ENCODE data around the gene TNPO3. TPM values are rescaled to one million over a fixed set of nuclear protein-coding genes. Genes with fewer than 3 reads are reported as not detected.

The TNPO3 gene
- total RNA-seq, 1 experiment from 2014 or later = 59.2 TPM

DNA sequence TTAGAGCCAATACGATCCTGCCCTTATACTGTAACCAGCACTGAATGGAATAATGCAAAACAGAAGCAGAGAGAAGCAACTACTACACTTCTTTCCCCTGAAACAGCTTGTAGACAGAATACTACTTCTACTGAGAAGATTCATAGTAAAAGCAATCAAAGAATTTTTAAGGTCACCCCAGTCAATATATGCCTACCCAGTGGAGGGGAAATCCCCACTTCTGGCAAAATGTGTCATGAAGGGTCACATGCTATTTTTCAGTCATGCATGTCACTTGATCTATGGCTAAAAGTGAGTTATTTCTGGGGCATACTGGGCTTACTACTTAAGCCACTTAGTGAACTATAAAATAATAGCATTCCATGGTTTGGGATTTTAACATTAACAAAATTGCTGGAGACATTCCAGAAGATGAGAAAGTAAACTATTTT lies 91.6 kb downstream of the TNPO3 start:
- Histone ChIP-seq H3K4me1 (replicated peaks; ENCODE audit: insufficient read depth) (peaks cover 13% of the 10 kb centered on the region; the same call in 1 of the 2 replicates), H3K79me2 (ENCODE audit: low read depth) (no peaks in the 10 kb centered on the region), H3K27me3 (ENCODE audit: insufficient read depth, low read depth) (no peaks in the 10 kb centered on the region), H3K9me3 (ENCODE audit: insufficient read depth, low read depth) (no peaks in the 10 kb centered on the region), H2AFZ (no peak overlapping the region), H3K4me3 (no peak overlapping the region), H3K36me3 (ENCODE audit: low read depth) (peaks cover 23% of the 10 kb centered on the region; the same call in 1 of the 2 replicates), H3K4me2 (no peak overlapping the region), H4K20me1 (ENCODE audit: insufficient read depth) (0 out of 2 replicates have a peak, but pooled peaks cover 4% of the 10 kb centered on the region), H3K9me2 (ENCODE audit: insufficient read depth) (no peaks in the 10 kb centered on the region), H3K27ac (no peak overlapping the region), H3F3A (ENCODE audit: insufficient read depth, low read depth) (peaks cover 14% of the 10 kb centered on the region)
- no peak for DNase-seq
- intact Hi-C loops (cut with micrococcal nuclease; ENCODE audit: unreplicated experiment) = loop anchor here (5.0 to 10.0 kb wide), 3 partner anchors 51 to 209 kb away; no protein-coding TSS in a partner anchor
- POLR2A ChIA-PET (ENCODE audit: unreplicated experiment) = interaction anchor here (0.7 kb wide), 1 partner anchor 1034 kb away, joined by 3 read pairs; no protein-coding TSS in a partner anchor
- CTCF ChIA-PET = no interaction called here
- BruUV-seq (replicated peaks) = no TSS peak
- no peak for TF ChIP-seq EZH2 (IDR thresholded peaks at IDR 0.05; ENCODE audit: low read depth)
- TF ChIP-seq, protein P1, sequence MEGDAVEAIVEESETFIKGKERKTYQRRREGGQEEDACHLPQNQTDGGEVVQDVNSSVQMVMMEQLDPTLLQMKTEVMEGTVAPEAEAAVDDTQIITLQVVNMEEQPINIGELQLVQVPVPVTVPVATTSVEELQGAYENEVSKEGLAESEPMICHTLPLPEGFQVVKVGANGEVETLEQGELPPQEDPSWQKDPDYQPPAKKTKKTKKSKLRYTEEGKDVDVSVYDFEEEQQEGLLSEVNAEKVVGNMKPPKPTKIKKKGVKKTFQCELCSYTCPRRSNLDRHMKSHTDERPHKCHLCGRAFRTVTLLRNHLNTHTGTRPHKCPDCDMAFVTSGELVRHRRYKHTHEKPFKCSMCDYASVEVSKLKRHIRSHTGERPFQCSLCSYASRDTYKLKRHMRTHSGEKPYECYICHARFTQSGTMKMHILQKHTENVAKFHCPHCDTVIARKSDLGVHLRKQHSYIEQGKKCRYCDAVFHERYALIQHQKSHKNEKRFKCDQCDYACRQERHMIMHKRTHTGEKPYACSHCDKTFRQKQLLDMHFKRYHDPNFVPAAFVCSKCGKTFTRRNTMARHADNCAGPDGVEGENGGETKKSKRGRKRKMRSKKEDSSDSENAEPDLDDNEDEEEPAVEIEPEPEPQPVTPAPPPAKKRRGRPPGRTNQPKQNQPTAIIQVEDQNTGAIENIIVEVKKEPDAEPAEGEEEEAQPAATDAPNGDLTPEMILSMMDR (conservative IDR thresholded peaks at IDR 0.05) = no peak

DNA sequence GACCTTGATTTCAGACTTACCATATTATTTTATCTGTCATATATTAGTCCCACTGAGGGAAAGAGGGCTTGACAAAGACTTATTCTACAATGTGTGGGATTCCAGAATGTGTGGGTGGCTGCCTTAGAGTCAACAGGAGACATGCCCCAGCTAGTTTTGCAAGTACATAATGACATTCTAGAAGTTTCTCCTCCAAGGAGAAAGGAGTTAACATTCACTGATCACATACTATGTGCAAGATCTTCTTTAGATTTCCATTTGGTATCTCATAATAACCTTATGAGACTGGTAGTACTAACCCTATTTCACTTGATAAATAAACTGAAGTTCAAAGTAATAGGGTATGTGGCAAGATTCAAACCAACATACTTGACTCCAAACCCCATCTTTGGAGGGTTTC lies 92.0 kb downstream of the TNPO3 start:
- ChIA-PET POLR2A (ENCODE audit: unreplicated experiment) (no interaction called here), CTCF (no interaction called here)

DNA sequence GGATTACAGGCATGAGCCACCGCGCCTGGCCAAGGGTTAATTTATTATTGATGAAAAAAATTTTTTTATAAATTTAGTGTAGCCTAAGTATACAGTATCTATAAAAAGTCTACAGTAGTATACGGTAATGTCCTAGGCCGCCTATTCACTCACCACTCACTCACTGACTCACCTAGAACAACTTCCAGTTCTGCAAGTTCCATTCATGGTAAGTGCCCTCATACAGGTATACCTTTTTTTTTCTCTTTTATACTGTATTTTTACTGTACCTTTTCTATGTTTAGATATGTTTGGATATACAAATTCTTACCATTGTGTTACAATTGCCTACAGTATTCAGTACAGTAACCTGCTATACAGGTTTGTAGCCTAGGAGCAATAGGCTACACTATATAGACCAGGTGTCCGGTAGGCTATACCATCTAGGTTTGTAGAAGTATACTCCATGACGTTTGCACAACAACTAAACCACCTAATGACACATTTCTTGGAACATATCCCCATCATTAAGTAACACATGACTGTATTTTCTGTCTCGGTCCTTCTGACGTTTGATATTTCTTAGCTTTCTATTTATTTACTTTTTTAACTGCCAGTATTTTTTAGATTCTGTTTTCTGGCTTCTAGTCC lies 93.8 kb downstream of the TNPO3 start:
- Histone ChIP-seq H3K36me3 (ENCODE audit: low read depth) (peaks cover 34% of the 10 kb centered on the region; the same call in 1 of the 2 replicates), H3K4me2 (no peak overlapping the region), H3K4me3 (no peak overlapping the region), H3K27me3 (ENCODE audit: insufficient read depth, low read depth) (no peaks in the 10 kb centered on the region), H3K27ac (peak overlapping the region; percentile 13; the same call in 1 of the 2 replicates), H3K79me2 (ENCODE audit: low read depth) (no peaks in the 10 kb centered on the region), H3K9me2 (ENCODE audit: insufficient read depth) (no peaks in the 10 kb centered on the region), H3K9me3 (ENCODE audit: insufficient read depth, low read depth) (no peaks in the 10 kb centered on the region), H2AFZ (no peak overlapping the region), H3K4me1 (replicated peaks; ENCODE audit: insufficient read depth) (peaks cover 13% of the 10 kb centered on the region; the same call in 1 of the 2 replicates), H3F3A (ENCODE audit: insufficient read depth, low read depth) (peaks cover 12% of the 10 kb centered on the region), H4K20me1 (ENCODE audit: insufficient read depth) (0 out of 2 replicates have a peak, but pooled peaks cover 4% of the 10 kb centered on the region)
- ChIA-PET POLR2A (ENCODE audit: unreplicated experiment) (interaction anchor here (0.6 kb wide), 1 partner anchor 68 kb away, joined by 3 read pairs; no protein-coding TSS in a partner anchor), CTCF (interaction anchor here (0.6 kb wide), 1 partner anchor 561 kb away, joined by 3 read pairs; no protein-coding TSS in a partner anchor)
- intact Hi-C loops (cut with micrococcal nuclease; ENCODE audit: unreplicated experiment) = loop anchor here (5.0 to 10.0 kb wide), 3 partner anchors 54 to 206 kb away; no protein-coding TSS in a partner anchor
- peak in 1 of 2 experiments; percentile 73 for DNase-seq
- no peak for TF ChIP-seq EZH2 (IDR thresholded peaks at IDR 0.05; ENCODE audit: low read depth)
- BruUV-seq (replicated peaks) = no TSS peak

More for the DNA sequence above, 92.0 kb downstream of the TNPO3 start:
- H3K36me3 ChIP-seq (ENCODE audit: low read depth) = peaks cover 25% of the 10 kb centered on the region; the same call in 1 of the 2 replicates
- H3F3A ChIP-seq (ENCODE audit: insufficient read depth, low read depth) = peaks cover 14% of the 10 kb centered on the region
- no peak overlapping the region for H3K4me2 ChIP-seq
- no peaks in the 10 kb centered on the region for H3K9me3 ChIP-seq (ENCODE audit: insufficient read depth, low read depth)
- H3K27me3 ChIP-seq (ENCODE audit: insufficient read depth, low read depth) = no peaks in the 10 kb centered on the region
- intact Hi-C loops (cut with micrococcal nuclease; ENCODE audit: unreplicated experiment) = loop anchor here (5.0 to 10.0 kb wide), 3 partner anchors 52 to 208 kb away; no protein-coding TSS in a partner anchor
- H3K9me2 ChIP-seq (ENCODE audit: insufficient read depth) = no peaks in the 10 kb centered on the region
- no peak overlapping the region for H2AFZ ChIP-seq
- H3K27ac ChIP-seq = no peak overlapping the region
- 0 out of 2 replicates have a peak, but pooled peaks cover 4% of the 10 kb centered on the region for H4K20me1 ChIP-seq (ENCODE audit: insufficient read depth)
- BruUV-seq (replicated peaks) = no TSS peak
- no peak for DNase-seq
- H3K79me2 ChIP-seq (ENCODE audit: low read depth) = no peaks in the 10 kb centered on the region
- no peak overlapping the region for H3K4me3 ChIP-seq
- H3K4me1 ChIP-seq (replicated peaks; ENCODE audit: insufficient read depth) = peaks cover 13% of the 10 kb centered on the region; the same call in 1 of the 2 replicates
- TF ChIP-seq EZH2 (IDR thresholded peaks at IDR 0.05; ENCODE audit: low read depth) = no peak
- TF ChIP-seq, protein P1 (conservative IDR thresholded peaks at IDR 0.05) = no peak
